Vagina (tissue), 2 donors: ENCODE results near the gene CIITA. TPM values are rescaled to one million over a fixed set of nuclear protein-coding genes. Genes with fewer than 3 reads are reported as not detected.

Source experiments
- DNase-seq, 2 donors: peaks; one replicate each; pipeline ENCODE4 v3.0.0-alpha.2; 2017; ENCODE audit errors: extremely low spot score in 2 of 2
- H3K27ac ChIP-seq: fragments of 200-600 bp; sonication (generic); one replicate; pipeline ENCODE4 v1.5.1; 2019
- H3K27me3 ChIP-seq: fragments of 200-600 bp; sonication (generic); one replicate; pipeline ENCODE4 v1.5.1; 2019
- H3K36me3 ChIP-seq, 2 donors: fragments of 200-600 bp; sonication (generic); one replicate each; pipeline ENCODE4 v1.5.1; 2017 to 2019
- H3K4me1 ChIP-seq: fragments of 200-600 bp; sonication (generic); one replicate; pipeline ENCODE4 v1.5.1; 2019
- H3K4me3 ChIP-seq, 2 donors: fragments of 200-600 bp; sonication (generic); 1 replicate in 1 of 2; 2 replicates in 1 of 2; pipeline ENCODE4 v1.5.1; 2016 to 2019
- H3K9me3 ChIP-seq: fragments of 200-600 bp; sonication (generic); one replicate; pipeline ENCODE4 v1.5.1; 2019
- POLR2A ChIP-seq, 2 donors: fragments of 450-650 bp; IDR thresholded peaks; one replicate each; pipeline ENCODE4 v1.6.1; 2017; ENCODE audit warnings: antibody characterized with exemption in 2 of 2, mild to moderate bottlenecking in 2 of 2, moderate library complexity in 2 of 2
- POLR2AphosphoS5 ChIP-seq, 2 donors: sonication (generic); formaldehyde crosslinking; IDR thresholded peaks; one replicate each; pipeline ENCODE4 v1.9.0; 2017; ENCODE audit warnings: antibody characterized with exemption in 2 of 2, mild to moderate bottlenecking in 2 of 2, low read depth in 1 of 2; ENCODE audit not compliant: insufficient read depth in 1 of 2
- intact Hi-C: fragments of 100-400 bp; cut with DNase I; formaldehyde crosslinking; loops from one replicate; pipeline ENCODE4 v1.15.1; 2023
- total RNA-seq: library from RNA; depleted of rRNA; stranded (reverse); fragments of >200 nt; gene quantifications from one replicate; pipeline ENCODE4 v1.2.3, GENCODE V29; 2016
- TF ChIP-seq, protein P1 (sequence below), 3 experiments: fragments of 450-650 bp in 2 of 3; fragments of 200-600 bp in 1 of 3; sonication (generic) in 1 of 3; IDR thresholded peaks; one replicate each; pipeline ENCODE4 v1.5.1; 2017 to 2019; ENCODE audit warnings: antibody characterized with exemption in 3 of 3, mild to moderate bottlenecking in 2 of 3, moderate library complexity in 2 of 3

CIITA gene
- total RNA-seq, 1 donor from 2014 or later: 16.7 TPM

DNA sequence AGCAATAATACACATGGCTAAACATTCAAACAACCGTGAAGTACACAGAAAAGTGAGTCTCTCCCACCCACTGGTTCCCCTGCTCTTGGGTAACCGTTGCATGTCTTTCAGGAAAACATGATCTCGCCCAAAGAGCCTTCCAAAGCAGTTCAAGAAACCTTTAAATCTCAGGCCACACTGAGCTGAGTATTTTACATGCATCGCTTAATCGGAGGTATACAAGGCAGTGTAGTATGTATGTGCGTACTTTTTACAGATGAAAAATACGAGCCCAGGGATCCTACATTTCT, 66.0 kb downstream of the CIITA start:
- no peaks in the 10 kb centered on the region for H3K27me3 ChIP-seq
- peaks cover 78% of the 10 kb centered on the region for H3K4me1 ChIP-seq

DNA sequence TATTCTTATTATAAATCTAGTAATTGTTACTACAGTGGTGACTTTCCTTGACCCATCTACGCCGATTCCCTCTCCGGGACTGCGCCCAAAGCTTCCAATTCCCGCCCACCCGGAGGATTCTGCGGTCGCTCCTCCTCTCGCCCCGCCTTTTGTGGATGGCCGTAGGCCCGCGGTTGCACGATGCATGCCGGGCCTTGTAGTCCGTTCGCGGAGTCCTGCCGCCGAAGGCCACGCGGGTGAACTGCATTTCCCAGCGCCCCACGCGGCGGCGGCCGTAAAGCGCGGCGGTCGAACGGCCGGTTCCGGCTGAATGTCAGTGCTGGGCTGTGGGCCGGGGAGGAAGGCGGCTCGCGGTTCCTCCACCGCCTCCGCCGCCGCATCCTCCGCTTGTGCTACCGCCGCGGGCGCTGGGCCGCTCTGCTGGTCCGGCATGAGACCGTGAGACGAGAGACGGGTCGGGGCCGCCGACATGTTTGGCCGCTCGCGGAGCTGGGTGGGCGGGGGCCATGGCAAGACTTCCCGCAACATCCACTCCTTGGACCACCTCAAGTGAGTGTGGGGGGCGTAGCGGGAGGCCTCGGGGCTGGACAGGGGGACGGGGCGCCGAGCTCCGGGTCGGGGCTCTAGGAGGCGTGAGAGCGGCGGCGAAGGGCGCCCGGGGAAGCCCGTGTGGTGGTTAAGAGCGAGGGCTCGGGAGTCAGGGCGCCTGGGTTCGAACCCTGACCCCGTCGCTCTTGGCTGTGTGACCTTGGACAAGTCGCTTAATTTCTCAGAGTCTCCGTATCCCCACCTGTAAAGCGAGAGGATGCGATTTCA, 67.5 kb downstream of the CIITA start, which contains the start of gene CLEC16A:
Gene CLEC16A (plus strand): TSS at position 316 of the 816 bp plus-strand sequence. CDS start 154 bp downstream, at position 470.
- no peaks in the 10 kb centered on the region for H3K9me3 ChIP-seq
- no peaks in the 10 kb centered on the region for H3K27me3 ChIP-seq
- intact Hi-C loops: no loop called here
- TF ChIP-seq, protein P1, sequence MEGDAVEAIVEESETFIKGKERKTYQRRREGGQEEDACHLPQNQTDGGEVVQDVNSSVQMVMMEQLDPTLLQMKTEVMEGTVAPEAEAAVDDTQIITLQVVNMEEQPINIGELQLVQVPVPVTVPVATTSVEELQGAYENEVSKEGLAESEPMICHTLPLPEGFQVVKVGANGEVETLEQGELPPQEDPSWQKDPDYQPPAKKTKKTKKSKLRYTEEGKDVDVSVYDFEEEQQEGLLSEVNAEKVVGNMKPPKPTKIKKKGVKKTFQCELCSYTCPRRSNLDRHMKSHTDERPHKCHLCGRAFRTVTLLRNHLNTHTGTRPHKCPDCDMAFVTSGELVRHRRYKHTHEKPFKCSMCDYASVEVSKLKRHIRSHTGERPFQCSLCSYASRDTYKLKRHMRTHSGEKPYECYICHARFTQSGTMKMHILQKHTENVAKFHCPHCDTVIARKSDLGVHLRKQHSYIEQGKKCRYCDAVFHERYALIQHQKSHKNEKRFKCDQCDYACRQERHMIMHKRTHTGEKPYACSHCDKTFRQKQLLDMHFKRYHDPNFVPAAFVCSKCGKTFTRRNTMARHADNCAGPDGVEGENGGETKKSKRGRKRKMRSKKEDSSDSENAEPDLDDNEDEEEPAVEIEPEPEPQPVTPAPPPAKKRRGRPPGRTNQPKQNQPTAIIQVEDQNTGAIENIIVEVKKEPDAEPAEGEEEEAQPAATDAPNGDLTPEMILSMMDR (IDR thresholded peaks at IDR 0.05): peak in 2 of 3 experiments; percentile 15 to 25
- TF ChIP-seq POLR2AphosphoS5 (IDR thresholded peaks at IDR 0.05; ENCODE audit: insufficient read depth in 1 of 2, low read depth in 1 of 2) (peak; percentile 91 to 94), POLR2A (IDR thresholded peaks at IDR 0.05) (peak in 1 of 2 donors; percentile 42)
- peak within 1 kb of the TSS; percentile 83 for H3K27ac ChIP-seq
- peak within 1 kb of the TSS; percentile 74 to 81 for H3K4me3 ChIP-seq
- DNase-seq: peak in 1 of 2 donors; percentile 97
- H3K4me1 ChIP-seq: peaks cover 73% of the 10 kb centered on the region
- H3K36me3 ChIP-seq: no peaks in the 10 kb centered on the region

More for the DNA sequence above, 66.0 kb downstream of the CIITA start:
- H3K36me3 ChIP-seq: no peaks in the 10 kb centered on the region
- intact Hi-C loops: no loop called here
- peak overlapping the region; percentile 83 for H3K27ac ChIP-seq
- TF ChIP-seq POLR2AphosphoS5 (IDR thresholded peaks at IDR 0.05; ENCODE audit: insufficient read depth in 1 of 2, low read depth in 1 of 2): no peak
- TF ChIP-seq POLR2A (IDR thresholded peaks at IDR 0.05): no peak
- TF ChIP-seq, protein P1 (IDR thresholded peaks at IDR 0.05): no peak
- no peaks in the 10 kb centered on the region for H3K9me3 ChIP-seq
- no peak for DNase-seq
- peak overlapping the region; percentile 80 for H3K4me3 ChIP-seq

DNA sequence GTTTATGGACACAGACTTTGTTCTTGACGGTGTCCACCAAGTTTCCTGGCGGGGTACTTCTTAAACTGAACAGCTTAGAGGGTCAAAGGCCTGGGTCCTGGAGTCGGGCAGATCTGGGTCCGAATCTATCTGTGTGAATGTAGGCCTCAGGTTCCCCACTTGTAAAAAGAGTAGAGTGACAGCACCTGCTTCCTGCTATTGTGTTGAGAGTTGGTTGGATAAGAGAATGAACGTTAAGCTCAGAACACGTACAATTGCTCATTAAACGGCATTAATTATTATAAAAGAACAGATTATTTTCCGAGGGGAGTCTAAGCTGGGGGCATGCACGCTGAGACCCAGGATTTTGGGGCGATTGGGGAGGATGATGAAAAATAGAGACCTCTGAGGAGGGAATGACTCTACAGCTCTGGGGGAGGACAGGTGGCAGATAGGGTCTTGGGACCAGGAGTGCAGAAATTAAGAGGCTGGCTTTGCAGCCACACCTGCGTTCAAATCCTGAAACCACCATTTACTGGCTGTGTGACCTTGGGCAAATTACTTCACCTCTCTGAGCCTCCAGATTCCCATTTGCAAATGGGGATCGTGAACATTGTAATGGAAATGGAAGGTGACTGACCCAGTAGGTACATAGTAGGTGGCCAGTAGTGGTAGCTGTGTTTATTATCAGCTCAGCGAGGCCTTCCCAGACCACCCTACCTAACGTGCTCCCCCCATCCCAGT, 68.2 kb downstream of the CIITA start:
- peak overlapping the region; percentile 83 for H3K27ac ChIP-seq

DNA sequence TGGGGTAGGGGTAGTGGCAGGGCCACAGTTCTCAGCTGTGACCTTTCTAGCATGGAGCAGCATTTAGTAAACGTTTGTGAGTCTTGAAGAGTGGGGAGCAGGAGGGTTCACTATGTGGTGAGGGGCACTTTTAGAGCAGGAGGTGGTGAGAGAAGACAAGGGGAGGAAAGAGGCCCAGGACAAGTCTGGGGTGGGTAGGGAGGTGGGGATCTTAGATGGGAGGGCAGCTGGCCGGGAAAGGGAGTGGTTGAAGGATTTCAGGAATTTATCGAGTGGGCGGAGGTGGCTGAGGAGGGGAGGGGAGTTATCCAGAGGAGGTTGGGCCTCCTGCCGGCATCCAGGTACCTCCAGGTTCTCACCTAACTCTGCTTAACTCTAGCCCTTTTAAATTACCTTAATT, 69.3 kb downstream of the CIITA start:
- no peak for TF ChIP-seq POLR2AphosphoS5 (IDR thresholded peaks at IDR 0.05; ENCODE audit: insufficient read depth in 1 of 2, low read depth in 1 of 2)
- TF ChIP-seq POLR2A (IDR thresholded peaks at IDR 0.05): no peak
- TF ChIP-seq, protein P1 (IDR thresholded peaks at IDR 0.05): no peak
- H3K4me1 ChIP-seq: peaks cover 67% of the 10 kb centered on the region
- H3K27ac ChIP-seq: no peak overlapping the region
- no peak overlapping the region for H3K4me3 ChIP-seq
- no peak for DNase-seq
- intact Hi-C loops: no loop called here
- no peaks in the 10 kb centered on the region for H3K36me3 ChIP-seq
- H3K27me3 ChIP-seq: no peaks in the 10 kb centered on the region
- H3K9me3 ChIP-seq: no peaks in the 10 kb centered on the region

More for the DNA sequence above, 68.2 kb downstream of the CIITA start:
- intact Hi-C loops: no loop called here
- H3K36me3 ChIP-seq: no peaks in the 10 kb centered on the region
- DNase-seq: no peak
- no peak for TF ChIP-seq POLR2A (IDR thresholded peaks at IDR 0.05)
- TF ChIP-seq POLR2AphosphoS5 (IDR thresholded peaks at IDR 0.05; ENCODE audit: insufficient read depth in 1 of 2, low read depth in 1 of 2): no peak
- TF ChIP-seq, protein P1 (IDR thresholded peaks at IDR 0.05): no peak
- H3K9me3 ChIP-seq: no peaks in the 10 kb centered on the region
- peak overlapping the region; percentile 74 to 81 for H3K4me3 ChIP-seq
- H3K4me1 ChIP-seq: peaks cover 67% of the 10 kb centered on the region
- H3K27me3 ChIP-seq: no peaks in the 10 kb centered on the region
